Astrocyte (in vitro differentiated cells and primary cell): ENCODE measurements around the gene KLK5.

Experiments
- CTCF ChIP-seq: IDR thresholded peaks from 2 replicates; pipeline ENCODE4 v1.5.1; 2011; ENCODE audit warnings: low read depth, mild to moderate bottlenecking, inconsistent platforms, low read length, moderate library complexity; ENCODE audit not compliant: insufficient read depth
- EZH2 ChIP-seq: IDR thresholded peaks from 2 replicates; pipeline ENCODE4 v1.6.1; 2012; ENCODE audit warnings: mild to moderate bottlenecking, low read length, inconsistent platforms; ENCODE audit not compliant: insufficient read depth

GRCh38 chr19:50994129-50994528 is 41.3 kb upstream of the KLK5 start:
- TF ChIP-seq EZH2 (no peak), CTCF (no peak)
